ENCODE results near the gene CD151. TPM values are rescaled to one million over a fixed set of nuclear protein-coding genes. Genes with fewer than 3 reads are reported as not detected.

The CD151 gene
- polyA plus RNA-seq, 1 donor (not counting 4 experiments of a cell fraction or from before 2014, with no cell fraction given), result 434 TPM

DNA sequence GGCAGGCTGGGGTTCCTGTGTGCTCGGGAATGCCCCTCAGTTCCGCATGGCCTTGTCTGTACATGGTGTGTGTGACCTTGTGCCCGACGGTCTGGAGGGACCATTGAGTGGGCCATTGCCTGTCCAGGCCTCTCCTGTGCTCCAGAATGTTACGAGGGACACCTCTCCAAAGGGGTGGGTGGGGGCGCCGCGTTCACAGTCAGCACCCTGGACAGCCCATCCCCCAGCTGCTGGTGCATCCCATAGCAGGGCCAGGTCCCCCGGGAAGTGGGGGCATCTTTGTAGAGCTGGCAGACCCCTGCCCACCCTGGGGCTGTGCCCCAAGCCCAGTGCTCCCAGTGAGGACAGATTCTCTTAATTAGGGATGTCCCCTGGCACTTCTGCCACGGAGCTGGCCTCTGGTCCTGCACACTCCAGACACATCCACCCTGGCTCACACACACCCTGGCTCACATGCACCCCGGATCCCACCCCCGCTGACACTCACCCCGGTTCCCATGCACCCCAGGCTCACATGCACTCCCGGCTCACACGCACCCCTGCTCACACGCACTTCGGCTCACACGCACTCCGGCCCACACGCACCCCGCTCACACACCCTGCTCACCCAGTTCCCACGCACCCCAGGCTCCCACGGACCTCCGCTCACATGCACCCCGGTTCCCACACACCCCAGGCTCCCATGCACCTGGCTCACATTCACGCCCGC is 25.5 kb downstream of the CD151 start:
- DNase-seq (ENCODE audit: low read depth, low spot score) (no peak), FAIRE-seq (no peak)
- no peak overlapping the region for H2AFZ ChIP-seq (ENCODE audit: control insufficient read depth, low read length)
- no peak overlapping the region for H3K4me2 ChIP-seq (ENCODE audit: control insufficient read depth, extremely low read depth, insufficient read depth, low read depth, low read length)
- TF ChIP-seq, protein P1, sequence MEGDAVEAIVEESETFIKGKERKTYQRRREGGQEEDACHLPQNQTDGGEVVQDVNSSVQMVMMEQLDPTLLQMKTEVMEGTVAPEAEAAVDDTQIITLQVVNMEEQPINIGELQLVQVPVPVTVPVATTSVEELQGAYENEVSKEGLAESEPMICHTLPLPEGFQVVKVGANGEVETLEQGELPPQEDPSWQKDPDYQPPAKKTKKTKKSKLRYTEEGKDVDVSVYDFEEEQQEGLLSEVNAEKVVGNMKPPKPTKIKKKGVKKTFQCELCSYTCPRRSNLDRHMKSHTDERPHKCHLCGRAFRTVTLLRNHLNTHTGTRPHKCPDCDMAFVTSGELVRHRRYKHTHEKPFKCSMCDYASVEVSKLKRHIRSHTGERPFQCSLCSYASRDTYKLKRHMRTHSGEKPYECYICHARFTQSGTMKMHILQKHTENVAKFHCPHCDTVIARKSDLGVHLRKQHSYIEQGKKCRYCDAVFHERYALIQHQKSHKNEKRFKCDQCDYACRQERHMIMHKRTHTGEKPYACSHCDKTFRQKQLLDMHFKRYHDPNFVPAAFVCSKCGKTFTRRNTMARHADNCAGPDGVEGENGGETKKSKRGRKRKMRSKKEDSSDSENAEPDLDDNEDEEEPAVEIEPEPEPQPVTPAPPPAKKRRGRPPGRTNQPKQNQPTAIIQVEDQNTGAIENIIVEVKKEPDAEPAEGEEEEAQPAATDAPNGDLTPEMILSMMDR (optimal IDR thresholded peaks at IDR 0.05 in 1 of 3, IDR thresholded peaks at IDR 0.05 in 1 of 3, conservative IDR thresholded peaks at IDR 0.05 in 1 of 3; ENCODE audit: extremely low read depth in 1 of 3, insufficient read depth in 2 of 3, low read length in 3 of 3), result no peak
- TF ChIP-seq EZH2 (IDR thresholded peaks at IDR 0.05; ENCODE audit: low read length), result no peak
- no peaks in the 10 kb centered on the region for H3K79me2 ChIP-seq (ENCODE audit: control insufficient read depth, insufficient read depth, low read length)
- peaks cover 4 to 8% of the 10 kb centered on the region in 2 experiments for H3K36me3 ChIP-seq (ENCODE audit: control insufficient read depth in 2 of 2, extremely low read depth in 1 of 2, insufficient read depth in 2 of 2, low read length in 2 of 2)
- H3K4me3 ChIP-seq (ENCODE audit: control insufficient read depth in 2 of 3, extremely low read depth in 1 of 3, insufficient read depth in 2 of 3, low read depth in 1 of 3, low read length in 3 of 3), result no peak overlapping the region
- no peaks in the 10 kb centered on the region for H3K9me1 ChIP-seq (ENCODE audit: control insufficient read depth, extremely low read depth, insufficient read depth, low read length)
- no peaks in the 10 kb centered on the region for H3K27me3 ChIP-seq (ENCODE audit: control insufficient read depth, extremely low read depth, insufficient read depth, low read length)
- H4K20me1 ChIP-seq (ENCODE audit: control insufficient read depth, extremely low read depth, insufficient read depth, low read length), result peaks cover 9% of the 10 kb centered on the region
- H3K4me1 ChIP-seq (ENCODE audit: control insufficient read depth, extremely low read depth, insufficient read depth, low read length), result peaks cover 4% of the 10 kb centered on the region
- dilution Hi-C loops (cut with MboI; ENCODE audit: extremely low pct_ligation_motif_present, low sequenced_read_pairs), result no loop called here
- no peak overlapping the region for H3K27ac ChIP-seq (ENCODE audit: control insufficient read depth, insufficient read depth, low read length)
- no peak overlapping the region for H3K9ac ChIP-seq (ENCODE audit: control insufficient read depth, extremely low read depth, insufficient read depth, low read length)
- no peaks in the 10 kb centered on the region for H3K9me3 ChIP-seq (ENCODE audit: control insufficient read depth, low read depth, low read length)

DNA sequence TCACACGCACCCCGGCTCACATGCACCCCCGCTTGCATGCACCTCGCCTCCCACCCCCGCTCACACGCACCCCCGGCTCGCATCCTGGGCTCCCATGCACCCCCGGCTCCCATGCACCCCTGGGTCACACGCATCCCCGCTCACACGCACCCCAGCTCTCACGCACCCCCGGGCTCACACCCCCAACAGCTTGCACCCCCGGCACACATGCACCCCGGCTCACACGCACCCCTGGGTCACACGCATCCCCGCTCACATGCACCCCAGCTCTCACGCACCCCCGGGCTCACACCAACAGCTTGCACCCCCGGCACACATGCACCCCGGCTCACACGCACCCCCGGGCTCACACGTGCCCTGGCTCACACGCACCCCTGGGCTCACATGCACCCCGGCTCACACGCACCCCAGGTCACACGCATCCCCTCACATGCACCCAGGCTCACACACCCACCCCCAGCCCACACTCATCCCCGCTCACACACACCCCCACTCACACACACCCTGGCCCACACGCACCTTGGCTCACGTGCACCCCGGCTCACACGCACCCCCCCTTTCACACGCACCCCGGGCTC is 26.1 kb downstream of the CD151 start:
- dilution Hi-C loops (cut with MboI; ENCODE audit: extremely low pct_ligation_motif_present, low sequenced_read_pairs), result no loop called here
- FAIRE-seq, result no peak
- no peak overlapping the region for H3K4me2 ChIP-seq (ENCODE audit: control insufficient read depth, extremely low read depth, insufficient read depth, low read depth, low read length)
- no peak overlapping the region for H3K4me3 ChIP-seq (ENCODE audit: control insufficient read depth in 2 of 3, extremely low read depth in 1 of 3, insufficient read depth in 2 of 3, low read depth in 1 of 3, low read length in 3 of 3)
- no peak for DNase-seq (ENCODE audit: low read depth, low spot score)
- no peak overlapping the region for H3K9ac ChIP-seq (ENCODE audit: control insufficient read depth, extremely low read depth, insufficient read depth, low read length)
- H2AFZ ChIP-seq (ENCODE audit: control insufficient read depth, low read length), result no peak overlapping the region
- H4K20me1 ChIP-seq (ENCODE audit: control insufficient read depth, extremely low read depth, insufficient read depth, low read length), result peaks cover 9% of the 10 kb centered on the region
- H3K9me1 ChIP-seq (ENCODE audit: control insufficient read depth, extremely low read depth, insufficient read depth, low read length), result no peaks in the 10 kb centered on the region
- H3K4me1 ChIP-seq (ENCODE audit: control insufficient read depth, extremely low read depth, insufficient read depth, low read length), result peaks cover 4% of the 10 kb centered on the region
- no peak for TF ChIP-seq EZH2 (IDR thresholded peaks at IDR 0.05; ENCODE audit: low read length)
- TF ChIP-seq, protein P1 (optimal IDR thresholded peaks at IDR 0.05 in 1 of 3, IDR thresholded peaks at IDR 0.05 in 1 of 3, conservative IDR thresholded peaks at IDR 0.05 in 1 of 3; ENCODE audit: extremely low read depth in 1 of 3, insufficient read depth in 2 of 3, low read length in 3 of 3), result no peak
- peaks cover 8% of the 10 kb centered on the region in 2 experiments for H3K36me3 ChIP-seq (ENCODE audit: control insufficient read depth in 2 of 2, extremely low read depth in 1 of 2, insufficient read depth in 2 of 2, low read length in 2 of 2)
- no peaks in the 10 kb centered on the region for H3K27me3 ChIP-seq (ENCODE audit: control insufficient read depth, extremely low read depth, insufficient read depth, low read length)
- no peak overlapping the region for H3K27ac ChIP-seq (ENCODE audit: control insufficient read depth, insufficient read depth, low read length)
- no peaks in the 10 kb centered on the region for H3K9me3 ChIP-seq (ENCODE audit: control insufficient read depth, low read depth, low read length)
- no peaks in the 10 kb centered on the region for H3K79me2 ChIP-seq (ENCODE audit: control insufficient read depth, insufficient read depth, low read length)
